Stimulated activated CD8-positive, alpha-beta memory T cell treated with anti-CD3 and anti-CD28 coated beads, Interleukin-15, amount 100 ng/mL, for 1 hour (primary cell): ENCODE data around the gene CACHD1.
"Not testable (repeated sequence)": the region's sequence is repeated elsewhere in the genome, so short reads cannot be mapped to it uniquely, and the experiment has no call there.

ENCODE experiments used
- DNase-seq: peaks from one replicate; pipeline ENCODE4 v3.0.0-alpha.2; 2020; ENCODE audit warnings: low read depth

CACHD1 gene

DNA sequence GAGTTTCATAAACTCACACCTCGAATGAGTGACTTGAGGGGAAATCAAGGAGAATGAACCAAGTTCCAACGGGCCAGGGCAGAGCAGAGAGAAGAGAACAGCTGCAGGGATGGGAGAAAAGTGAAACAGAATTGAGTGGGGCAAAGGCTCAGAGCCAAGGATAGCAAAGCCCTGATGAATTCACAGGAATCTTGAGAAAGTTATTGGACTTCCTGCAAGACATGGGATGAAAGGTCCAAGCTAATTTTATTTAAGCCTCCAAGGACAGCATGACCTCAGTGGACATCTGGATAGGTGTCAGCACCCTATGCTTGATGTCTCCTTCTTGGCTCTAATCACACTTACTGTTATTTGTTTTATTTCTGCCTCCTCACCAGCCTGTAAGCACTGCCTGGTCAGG is 232.0 kb downstream of the CACHD1 start:
- DNase-seq, result no peak

- DNase-seq, result not testable (repeated sequence)
Observed at GRCh38 chr1:64702670-64703069, 232.7 kb downstream of the CACHD1 start.

GRCh38 chr1:64703600-64703999 is 233.7 kb downstream of the CACHD1 start:
- no peak for DNase-seq

- no peak for DNase-seq
Observed at GRCh38 chr1:64705591-64705990, 235.7 kb downstream of the CACHD1 start.

- no peak for DNase-seq
Observed at GRCh38 chr1:64711266-64711665, 241.3 kb downstream of the CACHD1 start.

GRCh38 chr1:64712049-64712448 is 242.1 kb downstream of the CACHD1 start:
- no peak for DNase-seq

GRCh38 chr1:64715186-64715585 is 245.3 kb downstream of the CACHD1 start:
- DNase-seq, result no peak

- DNase-seq, result no peak
Observed at GRCh38 chr1:64721135-64721534, 251.2 kb downstream of the CACHD1 start.

DNA sequence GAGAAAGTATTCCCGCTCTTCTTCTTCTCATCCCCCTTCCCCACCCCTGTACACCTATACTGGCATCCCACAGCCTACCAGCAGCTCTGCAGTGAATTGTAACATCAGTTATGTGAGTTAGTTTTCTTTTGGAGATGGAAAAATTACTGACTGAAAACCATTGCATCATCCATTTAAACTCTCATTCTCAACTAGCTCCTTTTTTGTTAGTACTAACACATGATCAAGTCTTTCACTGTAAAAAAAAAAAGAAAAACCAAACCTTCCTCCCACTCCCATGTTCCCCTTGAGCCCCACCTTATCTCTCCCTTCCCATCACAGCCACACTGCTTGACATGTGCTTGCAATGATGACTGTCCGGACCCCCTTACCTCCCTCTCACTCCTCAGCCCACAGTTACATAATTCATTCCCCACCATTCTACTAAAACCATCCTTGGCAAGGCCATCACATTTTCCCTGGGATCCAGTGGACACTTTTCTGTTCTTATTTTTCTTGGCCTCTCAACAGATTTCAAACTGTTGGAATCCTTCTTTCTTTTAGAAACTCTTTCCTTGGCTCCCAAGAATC is 251.7 kb downstream of the CACHD1 start:
- no peak for DNase-seq

GRCh38 chr1:64727861-64728260 is 257.9 kb downstream of the CACHD1 start:
- no peak for DNase-seq

GRCh38 chr1:64733581-64734286 is 263.8 kb downstream of the CACHD1 start:
- no peak for DNase-seq

DNA sequence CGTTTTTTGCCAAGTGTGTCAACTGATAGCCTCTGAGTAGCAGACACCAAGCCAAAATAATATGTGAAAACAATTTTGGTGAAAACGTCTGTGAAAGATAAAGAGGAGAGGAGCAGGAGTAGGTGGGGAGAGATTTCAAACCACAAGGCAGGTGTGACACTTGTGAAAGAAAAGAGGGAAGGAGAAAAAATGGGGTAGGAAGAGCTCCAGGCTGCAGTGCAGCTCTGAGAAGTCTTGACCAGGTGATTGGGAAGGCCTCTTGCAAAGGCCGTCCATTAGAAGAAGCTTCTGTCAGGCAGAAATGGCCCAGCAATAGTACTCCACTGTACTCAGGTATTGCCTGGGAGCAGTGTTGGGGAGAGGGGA is 264.3 kb downstream of the CACHD1 start:
- DNase-seq, result no peak

DNA sequence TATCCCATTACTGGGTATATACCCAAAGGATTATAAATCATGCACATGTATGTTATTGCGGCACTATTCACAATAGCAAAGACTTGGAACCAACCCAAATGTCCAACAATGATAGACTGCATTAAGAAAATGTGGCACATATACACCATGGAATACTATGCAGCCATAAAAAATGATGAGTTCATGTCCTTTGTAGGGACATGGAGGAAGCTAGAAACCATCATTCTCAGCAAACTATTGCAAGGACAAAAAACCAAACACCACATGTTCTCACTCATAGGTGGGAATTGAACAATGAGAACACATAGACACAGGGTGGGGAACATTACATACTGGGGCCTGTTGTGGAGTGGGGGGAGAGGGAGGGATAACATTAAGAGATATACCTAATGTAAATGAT is 270.8 kb downstream of the CACHD1 start:
- DNase-seq, result not testable (repeated sequence)
